Uterus (tissue), 4 donors: ENCODE results near the gene ZNF384. TPM values are rescaled to one million over a fixed set of nuclear protein-coding genes. Genes with fewer than 3 reads are reported as not detected.
A peak's percentile ranks its signal among the peaks of the same experiment; 100 is the strongest.

Experiments used
- DNase-seq, 2 donors: peaks; one replicate each; pipeline ENCODE4 v3.0.0-alpha.2; 2019 to 2020
- H3K27ac ChIP-seq, 2 donors: fragments of 200-600 bp; sonication (generic); 1 replicate in 1 of 2; 2 replicates in 1 of 2; pipeline ENCODE4 v1.5.1; 2016 to 2018
- H3K27me3 ChIP-seq, 2 donors: fragments of 200-600 bp; sonication (generic); one replicate each; pipeline ENCODE4 v1.5.1; 2018 to 2019; ENCODE audit warnings: control low read depth in 1 of 2
- H3K36me3 ChIP-seq, 2 donors: fragments of 200-600 bp; sonication (generic); one replicate each; pipeline ENCODE4 v1.5.1; 2019; ENCODE audit warnings: control low read depth in 1 of 2
- H3K4me1 ChIP-seq, 2 donors: fragments of 200-600 bp; sonication (generic); one replicate each; pipeline ENCODE4 v1.5.1; 2018 to 2019; ENCODE audit warnings: control low read depth in 1 of 2
- H3K4me3 ChIP-seq, 2 donors: fragments of 200-600 bp; sonication (generic); 1 replicate in 1 of 2; 2 replicates in 1 of 2; pipeline ENCODE4 v1.5.1; 2018 to 2019; ENCODE audit warnings: mild to moderate bottlenecking in 1 of 2
- H3K9me3 ChIP-seq, 2 donors: fragments of 200-600 bp; sonication (generic); one replicate each; pipeline ENCODE4 v1.5.1; 2019; ENCODE audit warnings: control low read depth in 1 of 2
- POLR2A ChIP-seq, 2 donors: fragments of 450-650 bp; IDR thresholded peaks; one replicate each; pipeline ENCODE4 v1.6.1; 2016; ENCODE audit warnings: antibody characterized with exemption in 2 of 2, mild to moderate bottlenecking in 1 of 2, moderate library complexity in 1 of 2
- intact Hi-C: fragments of 100-400 bp; cut with DNase I; formaldehyde crosslinking; loops from one replicate; pipeline ENCODE4 v1.15.1; 2023; ENCODE audit warnings: low total_unique reads
- total RNA-seq, 4 donors: library from RNA; depleted of rRNA in 3 of 4; stranded (reverse); fragments of >200 nt in 3 of 4; gene quantifications; one replicate each; pipeline versions ENCODE4 v1.1.0 to v1.2.4, GENCODE V29; 2014 to 2023
- TF ChIP-seq, protein P1 (sequence below), 4 experiments: fragments of 200-600 bp in 2 of 4; fragments of 450-650 bp in 2 of 4; sonication (generic) in 2 of 4; IDR thresholded peaks; one replicate each; pipeline ENCODE4 v1.5.1; 2016 to 2019; ENCODE audit warnings: antibody characterized with exemption in 4 of 4, mild to moderate bottlenecking in 2 of 4, moderate library complexity in 1 of 4
- donor health status: DM: yes; HTN: yes; CAD: no.

ZNF384 gene
- total RNA-seq, 4 donors from 2014 or later: 13.6 to 71.3 (median 33.1) TPM

DNA sequence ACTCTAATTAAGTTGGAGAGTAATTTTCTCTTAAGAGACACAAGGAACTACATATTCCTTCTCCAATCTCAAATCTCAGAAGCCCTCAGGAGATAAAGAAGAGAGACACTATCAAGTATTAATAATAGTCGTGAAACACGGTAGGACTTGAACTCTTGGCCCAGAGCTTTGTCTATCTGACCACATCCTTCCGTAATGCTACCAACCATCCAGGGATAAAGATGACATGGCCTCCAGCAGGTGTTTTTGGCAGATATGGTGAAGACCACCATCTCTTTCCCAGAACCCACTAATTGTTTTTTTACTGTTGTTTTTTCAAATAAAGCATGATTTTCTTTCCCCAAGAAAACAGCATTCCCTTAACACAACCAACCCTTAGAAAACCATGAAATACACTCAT, 3.4 kb downstream of the ZNF384 start:
- Histone ChIP-seq H3K27ac (no peak overlapping the region), H3K36me3 (no peaks in the 10 kb centered on the region), H3K4me1 (peaks cover 0 to 21% of the 10 kb centered on the region in 2 donors), H3K27me3 (no peaks in the 10 kb centered on the region), H3K9me3 (no peaks in the 10 kb centered on the region), H3K4me3 (no peak overlapping the region)
- TF ChIP-seq, protein P1, sequence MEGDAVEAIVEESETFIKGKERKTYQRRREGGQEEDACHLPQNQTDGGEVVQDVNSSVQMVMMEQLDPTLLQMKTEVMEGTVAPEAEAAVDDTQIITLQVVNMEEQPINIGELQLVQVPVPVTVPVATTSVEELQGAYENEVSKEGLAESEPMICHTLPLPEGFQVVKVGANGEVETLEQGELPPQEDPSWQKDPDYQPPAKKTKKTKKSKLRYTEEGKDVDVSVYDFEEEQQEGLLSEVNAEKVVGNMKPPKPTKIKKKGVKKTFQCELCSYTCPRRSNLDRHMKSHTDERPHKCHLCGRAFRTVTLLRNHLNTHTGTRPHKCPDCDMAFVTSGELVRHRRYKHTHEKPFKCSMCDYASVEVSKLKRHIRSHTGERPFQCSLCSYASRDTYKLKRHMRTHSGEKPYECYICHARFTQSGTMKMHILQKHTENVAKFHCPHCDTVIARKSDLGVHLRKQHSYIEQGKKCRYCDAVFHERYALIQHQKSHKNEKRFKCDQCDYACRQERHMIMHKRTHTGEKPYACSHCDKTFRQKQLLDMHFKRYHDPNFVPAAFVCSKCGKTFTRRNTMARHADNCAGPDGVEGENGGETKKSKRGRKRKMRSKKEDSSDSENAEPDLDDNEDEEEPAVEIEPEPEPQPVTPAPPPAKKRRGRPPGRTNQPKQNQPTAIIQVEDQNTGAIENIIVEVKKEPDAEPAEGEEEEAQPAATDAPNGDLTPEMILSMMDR (IDR thresholded peaks at IDR 0.05): no peak
- no peak for TF ChIP-seq POLR2A (IDR thresholded peaks at IDR 0.05)
- DNase-seq: no peak
- intact Hi-C loops: no loop called here

- TF ChIP-seq, protein P1 (IDR thresholded peaks at IDR 0.05): peak in 1 of 4 experiments; percentile 21
- no peak for TF ChIP-seq POLR2A (IDR thresholded peaks at IDR 0.05)
- H3K4me3 ChIP-seq: no peak overlapping the region
- H3K27ac ChIP-seq: no peak overlapping the region
- no peak for DNase-seq
- H3K4me1 ChIP-seq: peaks cover 0 to 17% of the 10 kb centered on the region in 2 donors
- no peaks in the 10 kb centered on the region for H3K27me3 ChIP-seq
- H3K36me3 ChIP-seq: no peaks in the 10 kb centered on the region
- intact Hi-C loops: no loop called here
- H3K9me3 ChIP-seq: no peaks in the 10 kb centered on the region
Measured at GRCh38 chr12:6684609-6685008, 4.6 kb downstream of the ZNF384 start.

DNA sequence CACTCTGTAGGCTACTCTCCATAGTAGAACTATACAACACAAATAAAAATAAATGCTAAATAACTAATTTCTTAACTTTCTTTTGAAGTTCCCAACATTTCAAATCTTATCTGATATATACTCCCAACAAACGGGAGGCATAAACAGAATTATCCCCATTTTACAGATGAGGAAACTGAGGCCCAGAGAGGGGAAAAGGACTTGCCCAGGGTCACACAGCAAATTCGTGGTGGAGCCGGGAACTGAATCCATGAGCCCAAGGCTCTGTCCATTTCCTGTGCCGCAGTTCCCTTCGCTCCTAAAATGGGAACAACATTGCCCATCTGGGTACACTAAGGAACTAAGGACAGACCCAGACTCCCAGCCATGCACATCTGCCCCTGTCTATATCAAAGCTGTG, 12.2 kb downstream of the ZNF384 start:
- H3K36me3 ChIP-seq: no peaks in the 10 kb centered on the region
- DNase-seq: no peak
- intact Hi-C loops: no loop called here
- H3K4me3 ChIP-seq: no peak overlapping the region
- no peak overlapping the region for H3K27ac ChIP-seq
- no peaks in the 10 kb centered on the region for H3K4me1 ChIP-seq
- H3K9me3 ChIP-seq: no peaks in the 10 kb centered on the region
- no peaks in the 10 kb centered on the region for H3K27me3 ChIP-seq
- TF ChIP-seq, protein P1 (IDR thresholded peaks at IDR 0.05): no peak
- TF ChIP-seq POLR2A (IDR thresholded peaks at IDR 0.05): no peak

DNA sequence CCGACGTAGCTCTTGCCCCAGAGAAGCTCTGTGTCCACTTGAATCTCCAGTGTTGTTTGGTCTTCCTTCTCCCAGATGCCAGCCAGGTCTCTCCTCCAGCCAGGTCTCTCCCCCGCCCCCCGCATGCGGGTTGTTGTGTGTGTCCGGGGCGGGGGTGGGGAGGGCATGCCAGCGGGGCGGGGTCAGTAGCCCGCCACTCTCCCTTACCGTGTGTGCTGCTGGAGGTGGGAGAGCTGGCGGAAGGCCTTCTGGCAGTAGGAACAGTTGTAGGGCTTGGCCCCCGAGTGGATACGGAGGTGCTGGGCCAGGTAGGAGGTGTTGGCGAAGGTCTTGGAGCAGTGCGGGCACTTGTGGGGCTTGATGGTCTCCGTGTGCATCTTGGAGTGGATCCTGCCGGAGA, 17.0 kb downstream of the ZNF384 start:
- H3K4me1 ChIP-seq: no peaks in the 10 kb centered on the region
- no peaks in the 10 kb centered on the region for H3K36me3 ChIP-seq
- H3K9me3 ChIP-seq: no peaks in the 10 kb centered on the region
- H3K27ac ChIP-seq: no peak overlapping the region
- H3K27me3 ChIP-seq: no peaks in the 10 kb centered on the region
- TF ChIP-seq, protein P1 (IDR thresholded peaks at IDR 0.05): no peak
- no peak for TF ChIP-seq POLR2A (IDR thresholded peaks at IDR 0.05)
- intact Hi-C loops: no loop called here
- no peak for DNase-seq
- no peak overlapping the region for H3K4me3 ChIP-seq

DNA sequence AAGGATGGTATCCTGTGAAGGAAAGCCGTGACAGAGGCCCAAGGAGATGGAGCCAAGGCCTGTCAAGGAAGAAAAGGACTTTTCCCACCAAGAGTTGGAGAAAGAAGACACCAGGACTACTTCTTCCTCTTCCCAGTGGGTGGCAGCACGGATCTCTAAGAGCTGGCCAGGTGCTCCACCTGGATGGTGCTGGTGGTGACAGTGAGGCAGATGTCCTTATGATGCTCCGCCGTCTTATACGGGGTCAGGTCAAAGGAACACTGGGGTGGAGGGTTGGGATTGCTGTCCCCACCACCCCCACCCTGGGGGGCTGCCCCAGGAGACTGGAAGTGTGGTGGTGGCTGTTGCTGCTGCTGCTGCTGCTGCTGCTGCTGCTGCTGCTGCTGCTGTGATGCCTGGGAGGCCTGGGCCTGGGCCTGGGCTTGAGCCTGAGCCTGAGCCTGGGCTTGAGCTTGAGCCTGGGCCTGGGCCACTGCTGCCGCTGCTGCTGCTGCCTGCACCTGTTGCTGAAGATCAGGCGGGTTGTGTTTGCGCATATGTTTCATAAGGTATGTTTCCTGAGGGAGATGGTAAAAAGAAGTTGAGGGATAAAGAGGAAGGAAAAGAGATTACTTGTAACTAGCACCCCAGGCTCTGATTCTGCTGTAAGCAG, 21.5 kb downstream of the ZNF384 start:
- intact Hi-C loops: no loop called here
- Histone ChIP-seq H3K4me3 (no peak overlapping the region), H3K27me3 (no peaks in the 10 kb centered on the region), H3K4me1 (no peaks in the 10 kb centered on the region), H3K9me3 (no peaks in the 10 kb centered on the region), H3K36me3 (no peaks in the 10 kb centered on the region), H3K27ac (no peak overlapping the region)
- no peak for DNase-seq
- TF ChIP-seq, protein P1 (IDR thresholded peaks at IDR 0.05): no peak
- no peak for TF ChIP-seq POLR2A (IDR thresholded peaks at IDR 0.05)
